AG09309 (cell line): Measurements from ENCODE around the gene WDR43.
"Not testable (repeated sequence)": the region's sequence is repeated elsewhere in the genome, so short reads cannot be mapped to it uniquely, and the experiment has no call there.

ENCODE experiments used
- DNase-seq: peaks from one replicate; pipeline ENCODE4 v3.0.0-alpha.2; 2010; ENCODE audit warnings: low read depth
- H3K4me3 ChIP-seq: 2 replicates; pipeline ENCODE4 v1.5.1; 2011; ENCODE audit warnings: mild to moderate bottlenecking, low read depth, low read length, moderate library complexity; ENCODE audit not compliant: control insufficient read depth
- CTCF ChIP-seq: IDR thresholded peaks from 2 replicates; pipeline ENCODE4 v1.5.1; 2011; ENCODE audit warnings: mild to moderate bottlenecking, low read depth, low read length, inconsistent platforms; ENCODE audit not compliant: insufficient read depth, control insufficient read depth; ENCODE audit errors: missing control alignments

The WDR43 gene

GRCh38 chr2:28970464-28971160 is 76.1 kb downstream of the WDR43 start:
- TF ChIP-seq CTCF = no peak
- H3K4me3 ChIP-seq = no peak overlapping the region
- no peak for DNase-seq

GRCh38 chr2:28972778-28973335 is 78.4 kb downstream of the WDR43 start:
- TF ChIP-seq CTCF = no peak
- no peak overlapping the region for H3K4me3 ChIP-seq
- DNase-seq = no peak

- H3K4me3 ChIP-seq = no peak overlapping the region
- DNase-seq = no peak
- TF ChIP-seq CTCF = no peak
Observed at GRCh38 chr2:28974252-28974651, 79.8 kb downstream of the WDR43 start.

GRCh38 chr2:28975671-28976070 is 81.2 kb downstream of the WDR43 start:
- no peak for TF ChIP-seq CTCF
- DNase-seq = no peak

GRCh38 chr2:28976584-28976983 is 82.1 kb downstream of the WDR43 start:
- DNase-seq = no peak
- no peak overlapping the region for H3K4me3 ChIP-seq
- no peak for TF ChIP-seq CTCF

More at GRCh38 chr2:28975671-28976070, 81.2 kb downstream of the WDR43 start:
- H3K4me3 ChIP-seq = no peak overlapping the region

GRCh38 chr2:28977176-28977875 is 82.9 kb downstream of the WDR43 start:
- no peak for DNase-seq
- no peak for TF ChIP-seq CTCF
- H3K4me3 ChIP-seq = no peak overlapping the region

- H3K4me3 ChIP-seq, DNase-seq: not testable (repeated sequence)
Observed at GRCh38 chr2:28978001-28978400, 83.5 kb downstream of the WDR43 start.
